Prostate gland (tissue), 2 donors: ENCODE measurements around the gene VPS8. TPM values are rescaled to one million over a fixed set of nuclear protein-coding genes. Genes with fewer than 3 reads are reported as not detected.

Source experiments
- DNase-seq: peaks from one replicate; pipeline ENCODE4 v3.0.0-alpha.2; 2019; ENCODE audit warnings: low spot score
- H3K27ac ChIP-seq, 2 donors: fragments of 200-600 bp; sonication (generic); 2 replicates each; pipeline ENCODE4 v1.5.1; 2017 to 2019
- H3K27me3 ChIP-seq: fragments of 200-600 bp; sonication (generic); replicated peaks from 2 replicates; pipeline ENCODE4 v1.5.1; 2019; ENCODE audit not compliant: insufficient read depth
- H3K36me3 ChIP-seq, 2 donors: fragments of 200-600 bp; sonication (generic); 1 replicate in 1 of 2; 2 replicates in 1 of 2; pipeline versions ENCODE4 v1.5.1 to v1.8.1; 2017 to 2019
- H3K4me1 ChIP-seq: fragments of 200-600 bp; sonication (generic); replicated peaks from 2 replicates; pipeline ENCODE4 v1.5.1; 2019
- H3K4me3 ChIP-seq, 2 donors: fragments of 200-600 bp; sonication (generic); 2 replicates each; pipeline ENCODE4 v1.5.1; 2017 to 2019
- H3K9me3 ChIP-seq: fragments of 200-600 bp; sonication (generic); 2 replicates; pipeline ENCODE4 v1.5.1; 2017
- CTCF ChIP-seq, 4 experiments: fragments of 200-600 bp in 2 of 4; fragments of 450-650 bp in 2 of 4; sonication (generic) in 2 of 4; IDR thresholded peaks; 1 replicate in 3 of 4; 2 replicates in 1 of 4; pipeline ENCODE4 v1.5.1; 2016 to 2019; ENCODE audit warnings: antibody characterized with exemption in 4 of 4, mild to moderate bottlenecking in 2 of 4, moderate library complexity in 2 of 4
- POLR2A ChIP-seq: fragments of 450-650 bp; IDR thresholded peaks from one replicate; pipeline ENCODE4 v1.6.1; 2016; ENCODE audit warnings: antibody characterized with exemption, mild to moderate bottlenecking
- POLR2AphosphoS5 ChIP-seq: sonication (generic); formaldehyde crosslinking; IDR thresholded peaks from one replicate; pipeline ENCODE4 v1.6.1; 2017; ENCODE audit warnings: antibody characterized with exemption
- WGBS: methylation state at CpG from one replicate; pipeline ENCODE4 v1.1.5; 2018; 5-methylcytosine and 5-hydroxymethylcytosine counted together
- intact Hi-C: fragments of 100-400 bp; cut with DNase I; formaldehyde crosslinking; loops from one replicate; pipeline ENCODE4 v1.14.2; 2022
- total RNA-seq, 2 donors: library from RNA; depleted of rRNA; stranded (reverse); fragments of >200 nt; gene quantifications; one replicate each; pipeline ENCODE4 v1.1.0, GENCODE V29; 2016

Gene VPS8
- total RNA-seq, 2 donors from 2014 or later: 36.7 to 70.6 TPM

GRCh38 chr3:185070491-185071286 lies 258.7 kb downstream of the VPS8 start:
- Histone ChIP-seq H3K27ac (no peak overlapping the region), H3K4me3 (no peak overlapping the region), H3K4me1 (no peaks in the 10 kb centered on the region), H3K36me3 (no peaks in the 10 kb centered on the region), H3K27me3 (no peaks in the 10 kb centered on the region), H3K9me3 (no peaks in the 10 kb centered on the region)
- intact Hi-C loops: no loop called here
- DNase-seq: no peak
- WGBS: 78% methylated on average over 22 of the region's 22 CpGs
- TF ChIP-seq POLR2A: no peak

- no peak for TF ChIP-seq POLR2AphosphoS5
- no peak for TF ChIP-seq CTCF (IDR thresholded peaks at IDR 0.05)
- no peak for TF ChIP-seq POLR2A
- H3K36me3 ChIP-seq: no peaks in the 10 kb centered on the region
- no peak overlapping the region for H3K4me3 ChIP-seq
- no peak for DNase-seq
- no peaks in the 10 kb centered on the region for H3K4me1 ChIP-seq
- H3K27ac ChIP-seq: no peak overlapping the region
- no peaks in the 10 kb centered on the region for H3K9me3 ChIP-seq
- WGBS: 66% methylated on average over 5 of the region's 7 CpGs
- intact Hi-C loops: no loop called here
- H3K27me3 ChIP-seq: no peaks in the 10 kb centered on the region
Measured at GRCh38 chr3:185071287-185071800, 259.4 kb downstream of the VPS8 start.

GRCh38 chr3:185075547-185075946 lies 263.6 kb downstream of the VPS8 start:
- no peak for TF ChIP-seq POLR2AphosphoS5
- no peak for TF ChIP-seq POLR2A
- no peak for TF ChIP-seq CTCF (IDR thresholded peaks at IDR 0.05)
- no peaks in the 10 kb centered on the region for H3K4me1 ChIP-seq
- no peak overlapping the region for H3K27ac ChIP-seq
- H3K4me3 ChIP-seq: no peak overlapping the region
- DNase-seq: no peak
- 92% methylated on average over 13 of the region's 13 CpGs for WGBS
- intact Hi-C loops: no loop called here
- H3K27me3 ChIP-seq: no peaks in the 10 kb centered on the region
- H3K36me3 ChIP-seq: no peaks in the 10 kb centered on the region
- H3K9me3 ChIP-seq: no peaks in the 10 kb centered on the region

GRCh38 chr3:185076219-185076618 lies 264.3 kb downstream of the VPS8 start:
- no peaks in the 10 kb centered on the region for H3K27me3 ChIP-seq
- 57% methylated on average over 8 of the region's 8 CpGs for WGBS
- no peaks in the 10 kb centered on the region for H3K4me1 ChIP-seq
- H3K9me3 ChIP-seq: no peaks in the 10 kb centered on the region
- intact Hi-C loops: no loop called here
- no peak overlapping the region for H3K27ac ChIP-seq
- H3K4me3 ChIP-seq: no peak overlapping the region
- TF ChIP-seq POLR2A: no peak
- TF ChIP-seq POLR2AphosphoS5: no peak
- no peak for TF ChIP-seq CTCF (IDR thresholded peaks at IDR 0.05)
- no peaks in the 10 kb centered on the region for H3K36me3 ChIP-seq
- DNase-seq: no peak

GRCh38 chr3:185079625-185080024 lies 267.7 kb downstream of the VPS8 start:
- TF ChIP-seq CTCF (IDR thresholded peaks at IDR 0.05) (no peak), POLR2A (no peak), POLR2AphosphoS5 (no peak)
- intact Hi-C loops: loop anchor here (5.0 kb wide), 1 partner anchor 73 kb away; the partner anchor contains the start of gene C3orf70
- no peaks in the 10 kb centered on the region for H3K27me3 ChIP-seq
- H3K9me3 ChIP-seq: no peaks in the 10 kb centered on the region
- no peak overlapping the region for H3K4me3 ChIP-seq
- H3K4me1 ChIP-seq: no peaks in the 10 kb centered on the region
- no peak for DNase-seq
- no peaks in the 10 kb centered on the region for H3K36me3 ChIP-seq
- 65% methylated on average over 1 of the region's 1 CpG for WGBS
- no peak overlapping the region for H3K27ac ChIP-seq
